Vagina (tissue), 2 donors: ENCODE data around the gene AANAT.

ENCODE experiments used
- CTCF ChIP-seq, 3 experiments: fragments of 450-650 bp in 2 of 3; fragments of 200-600 bp in 1 of 3; sonication (generic) in 1 of 3; IDR thresholded peaks; one replicate each; pipeline ENCODE4 v1.5.1; 2017 to 2019; ENCODE audit warnings: antibody characterized with exemption in 3 of 3, mild to moderate bottlenecking in 2 of 3, moderate library complexity in 2 of 3
- POLR2A ChIP-seq, 2 donors: fragments of 450-650 bp; IDR thresholded peaks; one replicate each; pipeline ENCODE4 v1.6.1; 2017; ENCODE audit warnings: antibody characterized with exemption in 2 of 2, mild to moderate bottlenecking in 2 of 2, moderate library complexity in 2 of 2

GRCh38 chr17:76476736-76477135 lies 9.3 kb downstream of the AANAT start:
- TF ChIP-seq CTCF (IDR thresholded peaks at IDR 0.05) (no peak), POLR2A (IDR thresholded peaks at IDR 0.05) (no peak)
